ENCODE measurements around the gene JAKMIP1. TPM values are rescaled to one million over a fixed set of nuclear protein-coding genes. Genes with fewer than 3 reads are reported as not detected.

JAKMIP1 gene
- under 1 TPM in 6 of 7 donors, not detected in 1; 0.45 to 1.00 (median 0.64) TPM for total RNA-seq
- polyA plus RNA-seq = under 1 TPM; 0.33 to 0.50 TPM
- long read RNA-seq, donor 1, partial matches to known transcripts = 0 of 1 reads
- long read RNA-seq, donor 1, other reads (novel, unspliced or antisense) = 1 of 1 reads
- long read RNA-seq, donor 2, partial matches to known transcripts = 0 of 1 reads
- long read RNA-seq, donor 2, other reads (novel, unspliced or antisense) = 0 of 1 reads
- long read RNA-seq, donor 3, partial matches to known transcripts = 0 of 2 reads
- long read RNA-seq, donor 3, other reads (novel, unspliced or antisense) = 0 of 2 reads

GRCh38 chr4:6200011-6200921 is at the start of gene JAKMIP1:
Gene JAKMIP1, minus strand, starts transcription at chr4:6200549. Its CDS starts 87,699 bp downstream, at chr4:6112850.
- 0 to 1% (median 1%) methylated on average over 81 to 107 of the region's 107 CpGs for WGBS, 3 donors
- peak within 1 kb of the TSS; percentile 39 for H3K4me3 ChIP-seq
- no peak within 1 kb of the TSS for H3K27ac ChIP-seq
- no peaks in the 10 kb centered on the region for H3K36me3 ChIP-seq
- peak; percentile 55 to 86 (median 67) for DNase-seq
- TF ChIP-seq POLR2A (IDR thresholded peaks at IDR 0.05) (no peak), CTCF (IDR thresholded peaks at IDR 0.05) (no peak), EP300 (IDR thresholded peaks at IDR 0.05) (no peak)
- H3K4me1 ChIP-seq (ENCODE audit: insufficient read depth) = no peaks in the 10 kb centered on the region
- intact Hi-C loops (cut with DNase I) = no loop called here
- H3K27me3 ChIP-seq = no peaks in the 10 kb centered on the region
- no peaks in the 10 kb centered on the region for H3K9me3 ChIP-seq

GRCh38 chr4:6248394-6248793 is 48.0 kb upstream of the JAKMIP1 start:
- H3K27me3 ChIP-seq = no peaks in the 10 kb centered on the region
- H3K27ac ChIP-seq = no peak overlapping the region
- H3K4me3 ChIP-seq = no peak overlapping the region
- H3K36me3 ChIP-seq = no peaks in the 10 kb centered on the region
- WGBS, 3 donors = 76 to 83% (median 81%) methylated on average over 10 of the region's 10 CpGs
- intact Hi-C loops (cut with DNase I) = loop anchor here in 1 of 4 donors (5.0 kb wide), 1 partner anchor 299 kb away; no protein-coding TSS in a partner anchor
- no peaks in the 10 kb centered on the region for H3K9me3 ChIP-seq
- TF ChIP-seq CTCF (IDR thresholded peaks at IDR 0.05) = no peak
- H3K4me1 ChIP-seq (ENCODE audit: insufficient read depth) = no peaks in the 10 kb centered on the region
- DNase-seq = no peak

DNA sequence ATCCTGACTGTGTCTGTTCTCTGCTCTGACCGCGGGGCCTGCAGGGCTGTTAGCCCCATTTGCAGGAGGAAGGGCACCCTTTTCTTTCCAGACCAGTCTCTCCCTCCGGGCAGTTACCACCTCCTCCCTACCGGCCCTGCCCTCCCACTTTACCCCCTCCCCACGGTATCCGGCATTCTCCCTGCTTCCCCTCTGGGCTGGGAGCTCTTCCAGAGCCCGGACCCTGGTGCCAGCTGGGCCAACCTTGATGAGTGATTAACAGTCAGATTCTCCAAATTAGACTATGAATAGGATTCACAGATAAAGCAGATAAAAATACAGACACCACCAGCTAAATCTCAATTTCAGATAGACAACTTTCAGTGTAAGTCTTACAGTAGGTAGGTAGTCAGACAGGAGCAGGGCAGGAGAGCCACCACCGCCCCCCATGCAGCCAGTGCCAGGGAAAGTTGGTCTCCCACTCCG is 45.9 kb upstream of the JAKMIP1 start:
- Histone ChIP-seq H3K27me3 (no peaks in the 10 kb centered on the region), H3K9me3 (no peaks in the 10 kb centered on the region), H3K4me3 (no peak overlapping the region), H3K36me3 (no peaks in the 10 kb centered on the region), H3K4me1 (ENCODE audit: insufficient read depth) (no peaks in the 10 kb centered on the region), H3K27ac (no peak overlapping the region)
- TF ChIP-seq CTCF (IDR thresholded peaks at IDR 0.05) (no peak), POLR2A (IDR thresholded peaks at IDR 0.05) (no peak), EP300 (IDR thresholded peaks at IDR 0.05) (no peak)
- WGBS, 3 donors = 57 to 66% (median 64%) methylated on average over 9 of the region's 9 CpGs
- DNase-seq = no peak
- intact Hi-C loops (cut with DNase I) = loop anchor here in 1 of 4 donors (5.0 kb wide), 1 partner anchor 301 kb away; no protein-coding TSS in a partner anchor
